Activated naive CD4-positive, alpha-beta T cell treated with anti-CD3 and anti-CD28 coated beads, Interleukin-2, amount 10 ng/mL, durations not matched to agents 7 days and 5 days (primary cell): ENCODE results near the gene SHMT2.

ENCODE experiments used
- CTCF ChIA-PET: fragments of 350-600 bp; sonication (Branson Sonifier 250); formaldehyde crosslinking; loops from one replicate; lab custom pipeline; 2021; ENCODE audit warnings: antibody characterized with exemption; lab: Charles Lee
- DNase-seq: peaks from one replicate; pipeline ENCODE4 v3.0.0-alpha.2; 2020
- H3K27ac Mint-ChIP-seq: one replicate; pipeline ENCODE4 v1.8.0; 2021; ENCODE audit warnings: mild to moderate bottlenecking, moderate library complexity, mixed read lengths
- H3K27me3 Mint-ChIP-seq: one replicate; pipeline ENCODE4 v1.8.0; 2021; ENCODE audit warnings: mild to moderate bottlenecking, mixed read lengths
- H3K36me3 Mint-ChIP-seq: one replicate; pipeline ENCODE4 v1.8.0; 2021; ENCODE audit warnings: mixed read lengths
- H3K4me1 Mint-ChIP-seq: one replicate; pipeline ENCODE4 v1.8.0; 2021; ENCODE audit warnings: mixed read lengths
- H3K4me3 Mint-ChIP-seq: one replicate; pipeline ENCODE4 v1.8.0; 2021; ENCODE audit warnings: mild to moderate bottlenecking, moderate library complexity, mixed read lengths
- H3K9me3 Mint-ChIP-seq: one replicate; pipeline ENCODE4 v1.8.0; 2021; ENCODE audit warnings: mixed read lengths

Gene SHMT2

DNA sequence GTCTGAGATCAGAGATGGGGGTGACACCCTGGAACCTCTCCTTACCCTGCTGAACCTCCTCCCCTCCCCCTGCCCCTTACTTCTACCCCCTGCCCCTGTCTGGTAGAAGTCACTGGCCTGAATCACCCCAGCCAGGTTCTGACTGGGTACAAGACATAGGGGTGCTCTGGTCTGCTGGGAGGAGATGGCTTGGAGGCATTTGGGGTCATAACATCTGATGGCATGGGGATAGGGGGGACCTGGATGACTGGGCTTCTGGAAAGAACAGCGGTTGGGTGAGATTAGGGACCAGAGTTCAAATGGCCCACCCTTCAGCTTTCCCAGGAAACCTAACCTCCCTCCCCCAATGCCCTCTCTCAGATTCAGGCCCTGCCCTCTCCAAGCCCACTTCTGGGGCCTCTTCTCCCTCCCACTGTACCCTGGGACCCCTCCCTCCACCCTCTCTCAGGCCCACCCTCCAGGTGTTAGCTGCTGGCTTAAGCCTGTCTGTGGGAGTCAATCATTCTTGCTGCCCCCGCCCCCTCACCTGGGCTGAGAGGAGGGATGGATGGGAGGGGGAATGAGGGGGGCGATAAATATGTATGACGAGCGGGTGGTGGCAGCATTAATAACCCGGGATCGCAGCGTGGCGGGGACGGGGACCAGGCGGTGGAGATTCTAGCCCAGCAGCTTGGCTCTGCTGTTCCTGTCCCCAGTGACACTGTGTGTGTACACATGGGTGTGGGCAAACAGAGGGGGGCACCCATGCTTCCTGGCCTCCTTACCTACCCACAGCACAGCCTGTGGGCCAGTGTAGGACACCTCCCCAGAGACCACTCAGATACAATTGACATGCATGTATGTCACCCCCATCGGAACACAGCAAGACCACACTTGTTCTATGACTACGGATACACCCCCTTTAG, 7.0 kb upstream of the SHMT2 start:
- CTCF ChIA-PET: interaction anchor here (11.0 to 13.5 kb wide), 2 partner anchors 9 to 18 kb away, joined by 115 to 281 read pairs; a partner anchor contains a TSS
- no peak overlapping the region for H3K27ac Mint-ChIP-seq
- H3K4me3 Mint-ChIP-seq: no peak overlapping the region
- peaks cover 1% of the 10 kb centered on the region for H3K36me3 Mint-ChIP-seq
- no peak for DNase-seq
- no peaks in the 10 kb centered on the region for H3K9me3 Mint-ChIP-seq
- peaks cover 37% of the 10 kb centered on the region for H3K4me1 Mint-ChIP-seq
- H3K27me3 Mint-ChIP-seq: peaks cover 100% of the 10 kb centered on the region

DNA sequence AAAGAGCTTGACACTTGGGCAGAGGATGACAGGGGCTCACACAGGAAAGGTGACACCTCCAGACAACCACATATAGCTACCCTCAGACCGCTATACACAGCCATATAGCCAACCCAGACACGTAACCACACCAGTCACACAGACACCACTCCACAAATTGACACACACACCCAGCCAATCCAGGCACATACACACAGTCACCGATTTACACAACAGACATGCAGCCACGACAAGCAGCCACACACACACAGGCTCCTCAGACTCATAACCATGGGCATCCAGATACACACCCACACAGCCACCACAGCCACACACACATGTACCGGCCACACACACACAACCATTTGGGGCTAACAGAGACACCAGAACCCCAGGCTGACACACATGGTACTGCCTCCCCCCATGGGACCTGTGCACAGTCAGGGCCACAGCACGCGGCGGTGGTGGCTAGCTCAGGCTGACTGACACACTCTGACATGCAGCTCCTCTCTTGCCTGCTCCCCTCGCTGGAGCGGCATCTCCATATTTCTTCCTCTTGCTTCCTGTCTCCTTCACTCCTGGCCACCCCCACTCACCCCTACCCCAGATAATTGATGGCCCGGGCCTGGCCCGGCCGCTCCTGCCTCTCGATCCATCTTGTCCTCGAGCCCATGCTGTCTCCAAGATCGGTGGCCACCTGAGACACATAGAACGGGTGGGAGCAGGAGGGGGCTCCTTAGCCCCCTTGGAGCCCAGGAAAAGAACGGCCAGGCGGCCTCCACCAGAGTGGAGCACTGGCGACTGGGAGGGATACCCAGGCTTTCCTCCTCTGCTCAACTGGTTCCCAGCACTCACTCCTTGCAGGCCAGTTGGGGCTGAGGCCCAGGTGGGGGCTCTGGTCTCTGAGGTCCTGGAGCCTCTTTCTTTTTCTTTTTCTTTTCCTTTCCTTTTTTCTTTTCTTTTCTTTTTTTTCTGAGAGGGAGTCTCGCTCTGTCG, 6.0 kb upstream of the SHMT2 start:
- H3K9me3 Mint-ChIP-seq: no peaks in the 10 kb centered on the region
- H3K4me1 Mint-ChIP-seq: peaks cover 39% of the 10 kb centered on the region
- H3K36me3 Mint-ChIP-seq: peaks cover 1% of the 10 kb centered on the region
- H3K27ac Mint-ChIP-seq: no peak overlapping the region
- CTCF ChIA-PET: interaction anchor here (1.2 to 13.5 kb wide), 4 partner anchors 9 to 27 kb away, joined by 3 to 281 read pairs (median 60); partner anchors contain the start of gene STAC3
- H3K27me3 Mint-ChIP-seq: peaks cover 100% of the 10 kb centered on the region
- no peak overlapping the region for H3K4me3 Mint-ChIP-seq
- no peak for DNase-seq

DNA sequence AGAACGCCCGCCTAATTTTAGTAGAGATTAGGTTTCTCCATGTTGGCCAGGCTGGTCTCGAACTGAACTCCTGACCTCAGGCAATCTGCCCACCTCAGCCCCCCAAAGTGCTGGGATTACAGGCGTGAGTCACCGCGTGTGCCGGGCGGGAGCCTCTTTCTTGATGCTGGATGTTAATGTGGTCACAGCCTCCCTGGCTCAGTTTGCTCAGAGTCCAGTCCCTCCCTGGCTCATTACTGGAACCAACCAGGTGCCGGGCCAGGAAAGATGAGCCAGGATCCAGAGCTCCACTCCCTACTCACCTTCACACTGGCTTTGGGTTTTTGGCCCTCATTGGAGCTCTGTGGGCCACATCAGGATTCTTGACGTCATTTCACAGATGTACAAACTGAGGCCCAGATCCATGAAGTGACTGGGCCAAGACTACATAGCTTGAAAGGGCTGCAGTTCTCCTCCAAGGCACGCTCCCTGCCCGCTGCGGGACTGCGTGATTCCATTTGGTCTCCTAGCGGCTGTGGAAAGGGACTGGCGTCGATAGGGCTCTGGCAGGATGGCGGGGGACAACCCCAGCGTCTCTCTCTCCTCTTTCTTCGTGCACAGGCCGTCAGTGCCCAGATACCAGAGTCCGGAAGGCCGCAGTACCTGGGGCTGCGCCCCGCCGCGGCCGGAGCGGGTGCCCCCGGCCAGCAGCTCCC, 5.1 kb upstream of the SHMT2 start:
- Mint-ChIP-seq H3K27ac (no peak overlapping the region), H3K27me3 (peaks cover 90% of the 10 kb centered on the region), H3K4me3 (no peak overlapping the region), H3K36me3 (peaks cover 1% of the 10 kb centered on the region), H3K9me3 (no peaks in the 10 kb centered on the region), H3K4me1 (peaks cover 48% of the 10 kb centered on the region)
- DNase-seq: no peak
- CTCF ChIA-PET: interaction anchor here (1.0 to 13.5 kb wide), 5 partner anchors 9 to 228 kb away, joined by 3 to 281 read pairs (median 4); partner anchors contain the start of gene STAC3

DNA sequence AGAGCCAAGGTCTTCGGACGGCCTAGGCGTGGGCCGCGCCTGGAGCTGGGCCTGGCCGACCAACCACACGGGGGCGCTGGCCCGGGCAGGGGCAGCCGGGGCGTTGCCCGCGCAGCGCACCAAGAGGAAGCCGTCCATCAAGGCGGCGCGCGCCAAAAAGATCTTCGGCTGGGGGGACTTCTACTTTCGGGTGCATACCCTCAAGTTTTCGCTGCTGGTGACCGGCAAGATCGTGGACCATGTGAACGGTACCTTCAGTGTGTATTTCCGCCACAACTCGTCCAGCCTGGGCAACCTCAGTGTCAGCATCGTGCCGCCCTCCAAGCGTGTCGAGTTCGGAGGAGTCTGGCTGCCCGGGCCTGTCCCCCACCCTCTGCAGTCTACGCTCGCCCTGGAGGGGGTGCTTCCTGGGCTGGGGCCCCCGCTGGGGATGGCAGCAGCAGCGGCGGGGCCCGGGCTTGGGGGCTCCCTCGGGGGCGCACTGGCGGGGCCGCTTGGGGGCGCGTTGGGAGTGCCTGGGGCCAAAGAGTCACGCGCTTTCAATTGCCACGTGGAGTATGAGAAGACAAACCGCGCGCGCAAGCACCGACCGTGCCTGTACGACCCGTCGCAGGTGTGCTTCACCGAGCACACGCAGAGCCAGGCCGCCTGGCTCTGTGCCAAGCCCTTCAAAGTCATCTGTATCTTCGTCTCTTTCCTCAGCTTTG, 4.4 kb upstream of the SHMT2 start:
- H3K36me3 Mint-ChIP-seq: peaks cover 7% of the 10 kb centered on the region
- peak overlapping the region; percentile 39 for H3K4me3 Mint-ChIP-seq
- H3K27me3 Mint-ChIP-seq: peaks cover 83% of the 10 kb centered on the region
- peak; percentile 70 for DNase-seq
- no peaks in the 10 kb centered on the region for H3K9me3 Mint-ChIP-seq
- CTCF ChIA-PET: interaction anchor here (1.0 to 13.5 kb wide), 5 partner anchors 8 to 227 kb away, joined by 3 to 281 read pairs (median 4); partner anchors contain the start of gene STAC3
- peak overlapping the region; percentile 42 for H3K27ac Mint-ChIP-seq
- H3K4me1 Mint-ChIP-seq: peaks cover 55% of the 10 kb centered on the region

DNA sequence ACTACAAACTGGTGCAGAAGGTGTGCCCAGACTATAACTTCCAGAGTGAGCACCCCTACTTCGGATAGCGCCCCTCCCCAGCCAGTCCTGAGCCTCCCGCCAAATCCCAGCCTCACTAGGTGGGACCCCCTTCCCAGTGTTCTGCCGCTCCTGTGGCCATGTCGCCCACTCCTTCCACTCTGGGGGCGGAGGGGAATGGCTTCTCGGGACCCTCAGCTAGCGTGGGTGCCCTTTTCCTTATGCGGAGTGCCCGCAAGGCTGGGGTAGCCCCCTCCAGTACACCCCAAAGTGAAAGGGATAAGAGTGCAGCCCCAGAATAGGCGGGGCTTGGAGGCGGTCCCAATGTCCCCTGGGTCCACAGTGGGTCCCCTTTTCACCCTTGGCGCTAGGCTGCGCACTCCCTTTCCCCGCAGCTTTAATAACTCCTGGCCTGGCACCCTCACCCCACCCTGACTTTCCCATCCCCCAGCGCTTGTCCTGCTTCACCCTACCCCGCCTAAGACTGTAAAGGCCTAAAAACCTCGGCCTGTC, 3.8 kb upstream of the SHMT2 start:
- H3K36me3 Mint-ChIP-seq: peaks cover 13% of the 10 kb centered on the region
- no peak overlapping the region for H3K4me3 Mint-ChIP-seq
- CTCF ChIA-PET: interaction anchor here (11.0 to 13.5 kb wide), 2 partner anchors 12 to 14 kb away, joined by 115 to 281 read pairs; a partner anchor contains a TSS
- peaks cover 77% of the 10 kb centered on the region for H3K27me3 Mint-ChIP-seq
- peaks cover 61% of the 10 kb centered on the region for H3K4me1 Mint-ChIP-seq
- H3K9me3 Mint-ChIP-seq: no peaks in the 10 kb centered on the region
- H3K27ac Mint-ChIP-seq: peak overlapping the region; percentile 42
- DNase-seq: no peak

DNA sequence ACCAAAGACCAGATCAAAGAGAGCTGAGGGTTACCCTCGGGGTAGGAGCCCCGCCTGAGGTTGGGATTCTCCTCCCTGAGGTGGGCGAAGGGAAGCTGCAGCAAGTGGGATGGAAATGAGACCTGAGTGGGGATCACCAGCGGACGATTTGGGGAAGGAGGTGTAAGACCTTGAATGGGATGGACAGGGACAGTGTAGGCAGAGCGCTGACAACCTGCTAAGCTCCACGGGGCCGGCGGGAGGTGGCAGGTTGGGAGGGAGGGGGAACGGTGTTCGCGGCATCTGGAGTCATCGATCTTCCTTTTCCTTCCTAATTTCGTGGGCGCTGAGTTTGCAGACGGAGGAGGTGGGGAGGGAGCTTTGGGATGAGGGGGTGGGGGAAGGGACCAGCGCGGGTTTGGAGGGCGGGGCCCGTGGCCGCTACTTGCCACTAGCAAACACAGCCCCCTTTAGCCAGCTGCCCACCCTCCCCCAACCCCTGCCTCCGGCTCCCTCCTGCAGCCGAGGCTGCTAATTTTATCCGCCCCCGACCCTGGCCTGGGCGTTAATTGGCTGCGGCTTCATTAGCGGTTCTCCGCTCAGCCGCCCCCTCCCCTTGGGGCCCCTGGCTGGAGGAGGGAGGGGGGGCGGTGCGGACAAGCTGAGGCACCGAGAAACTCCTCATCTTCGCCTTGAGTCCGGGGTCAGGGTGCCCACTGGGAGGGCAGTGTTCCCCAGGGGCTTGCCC, 2.8 kb upstream of the SHMT2 start:
- H3K27ac Mint-ChIP-seq: no peak overlapping the region
- H3K4me3 Mint-ChIP-seq: peak overlapping the region; percentile 39
- no peak for DNase-seq
- H3K36me3 Mint-ChIP-seq: peaks cover 21% of the 10 kb centered on the region
- CTCF ChIA-PET: interaction anchor here (11.0 to 13.5 kb wide), 2 partner anchors 13 kb away, joined by 115 to 281 read pairs; a partner anchor contains a TSS
- peaks cover 67% of the 10 kb centered on the region for H3K27me3 Mint-ChIP-seq
- no peaks in the 10 kb centered on the region for H3K9me3 Mint-ChIP-seq
- H3K4me1 Mint-ChIP-seq: peaks cover 70% of the 10 kb centered on the region

DNA sequence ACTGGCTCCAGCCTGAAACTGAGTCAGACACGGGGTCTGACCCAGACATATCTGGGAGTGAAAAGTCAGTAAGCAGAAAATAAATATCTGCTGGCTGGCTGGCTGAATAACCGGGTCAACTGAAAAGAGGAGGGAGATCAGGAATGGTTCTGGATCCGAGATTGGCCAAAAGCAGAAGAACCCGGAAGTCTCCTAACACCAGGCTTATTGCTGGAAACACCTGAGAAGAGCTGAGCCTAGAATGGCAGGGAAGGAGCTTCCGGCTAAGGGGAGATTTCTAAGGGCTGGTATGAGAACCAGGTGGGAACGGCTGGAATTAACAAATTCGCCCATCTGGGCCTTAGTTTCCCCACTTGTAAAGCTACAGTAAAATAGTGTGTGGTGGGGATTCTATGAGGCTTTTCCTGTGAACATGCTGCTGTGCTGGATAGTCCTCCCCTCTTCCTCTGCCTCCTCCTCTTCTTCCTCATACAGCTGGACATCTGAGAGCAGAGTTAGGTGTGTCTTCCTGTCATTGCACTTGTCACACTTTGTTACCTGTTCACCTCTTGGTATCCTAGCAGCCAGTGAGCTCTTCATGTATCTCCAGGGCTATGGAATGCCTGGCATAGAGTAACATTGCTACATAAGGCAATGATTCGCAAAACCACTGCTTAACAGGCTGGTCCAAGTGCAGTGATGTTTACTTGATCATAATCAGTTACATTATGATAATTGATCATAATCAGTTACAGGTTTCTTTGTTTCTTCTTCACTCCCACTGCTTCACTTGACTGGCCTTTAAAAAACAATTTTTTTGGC, 2.0 kb upstream of the SHMT2 start:
- DNase-seq: no peak
- H3K27me3 Mint-ChIP-seq: peaks cover 59% of the 10 kb centered on the region
- H3K36me3 Mint-ChIP-seq: peaks cover 28% of the 10 kb centered on the region
- H3K4me3 Mint-ChIP-seq: no peak overlapping the region
- H3K4me1 Mint-ChIP-seq: peaks cover 76% of the 10 kb centered on the region
- H3K9me3 Mint-ChIP-seq: no peaks in the 10 kb centered on the region
- no peak overlapping the region for H3K27ac Mint-ChIP-seq
- CTCF ChIA-PET: interaction anchor here (0.7 to 13.5 kb wide), 3 partner anchors 13 to 406 kb away, joined by 3 to 281 read pairs (median 115); partner anchors contain the start of gene B4GALNT1

DNA sequence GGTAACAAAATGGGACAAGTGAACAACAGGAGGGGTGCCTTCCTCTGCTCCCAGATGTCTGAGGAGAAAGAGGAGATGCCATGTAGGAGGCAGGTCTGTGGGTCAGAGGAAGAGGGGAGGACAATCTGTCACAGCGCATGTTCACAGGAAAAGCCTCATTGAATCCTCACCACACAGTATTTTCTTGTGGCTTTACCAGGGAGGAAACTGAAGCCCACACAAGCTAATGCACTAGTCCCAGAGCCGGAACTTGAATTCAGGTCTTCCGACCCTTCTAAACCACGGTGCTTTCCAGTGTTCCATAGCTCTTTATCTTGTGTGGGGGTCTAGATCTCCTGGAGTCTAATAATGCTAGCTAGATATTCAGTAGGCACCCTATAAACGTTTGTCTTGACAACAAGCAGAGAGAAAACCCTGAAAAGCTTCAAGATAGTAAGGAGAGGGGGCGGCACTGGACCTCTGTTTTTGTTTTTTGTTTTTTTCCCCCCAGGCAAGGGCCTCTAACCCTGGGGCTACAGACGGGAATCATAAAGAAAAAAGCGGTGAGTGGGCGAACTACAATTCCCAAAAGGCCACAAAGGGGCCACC, 371 bp upstream of the SHMT2 start:
- H3K9me3 Mint-ChIP-seq: no peaks in the 10 kb centered on the region
- peaks cover 42% of the 10 kb centered on the region for H3K36me3 Mint-ChIP-seq
- no peak for DNase-seq
- H3K27me3 Mint-ChIP-seq: peaks cover 43% of the 10 kb centered on the region
- peak overlapping the region; percentile 89 for H3K27ac Mint-ChIP-seq
- peak overlapping the region; percentile 92 for H3K4me3 Mint-ChIP-seq
- H3K4me1 Mint-ChIP-seq: peaks cover 73% of the 10 kb centered on the region
- CTCF ChIA-PET: interaction anchor here (1.1 to 13.5 kb wide), 8 partner anchors 10 to 230 kb away, joined by 3 to 281 read pairs (median 4); a partner anchor contains a TSS

DNA sequence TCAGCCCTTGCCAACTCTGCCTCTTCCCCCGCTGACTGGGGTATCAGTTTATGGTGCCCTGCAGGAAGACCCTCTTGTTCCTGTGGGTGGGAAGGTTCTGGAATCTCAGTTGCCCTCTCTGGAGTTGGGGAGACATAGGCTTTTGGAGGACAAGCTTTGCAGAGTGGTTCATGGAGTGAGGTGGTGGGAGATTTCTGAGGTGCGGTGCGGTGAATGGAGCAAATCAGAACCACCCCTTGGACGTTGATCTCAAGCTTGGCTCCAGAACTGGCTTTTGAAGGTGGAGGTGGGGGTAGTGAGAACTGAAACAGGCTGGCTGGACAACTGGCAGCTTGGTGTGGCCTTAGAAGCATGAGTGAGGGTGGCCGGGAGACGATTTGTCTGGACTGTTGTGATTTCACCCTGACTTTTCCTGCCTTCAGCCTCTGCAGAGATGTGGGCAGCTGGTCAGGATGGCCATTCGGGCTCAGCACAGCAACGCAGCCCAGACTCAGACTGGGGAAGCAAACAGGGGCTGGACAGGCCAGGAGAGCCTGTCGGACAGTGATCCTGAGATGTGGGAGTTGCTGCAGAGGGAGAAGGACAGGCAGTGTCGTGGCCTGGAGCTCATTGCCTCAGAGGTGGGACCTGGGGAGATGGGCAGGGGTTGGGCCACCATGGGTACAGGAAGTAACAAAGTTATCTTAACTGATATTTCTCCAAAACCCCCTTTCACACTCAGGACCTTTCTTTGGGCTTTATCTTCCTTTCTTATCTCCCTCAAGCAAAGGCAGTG, 1.1 kb downstream of the SHMT2 start:
- H3K4me1 Mint-ChIP-seq: peaks cover 74% of the 10 kb centered on the region
- H3K36me3 Mint-ChIP-seq: peaks cover 51% of the 10 kb centered on the region
- H3K9me3 Mint-ChIP-seq: no peaks in the 10 kb centered on the region
- DNase-seq: no peak
- H3K27me3 Mint-ChIP-seq: peaks cover 34% of the 10 kb centered on the region
- CTCF ChIA-PET: interaction anchor here (11.0 to 13.5 kb wide), 2 partner anchors 10 to 17 kb away, joined by 115 to 281 read pairs; a partner anchor contains a TSS
- peak overlapping the region; percentile 92 for H3K4me3 Mint-ChIP-seq
- H3K27ac Mint-ChIP-seq: peak overlapping the region; percentile 89

DNA sequence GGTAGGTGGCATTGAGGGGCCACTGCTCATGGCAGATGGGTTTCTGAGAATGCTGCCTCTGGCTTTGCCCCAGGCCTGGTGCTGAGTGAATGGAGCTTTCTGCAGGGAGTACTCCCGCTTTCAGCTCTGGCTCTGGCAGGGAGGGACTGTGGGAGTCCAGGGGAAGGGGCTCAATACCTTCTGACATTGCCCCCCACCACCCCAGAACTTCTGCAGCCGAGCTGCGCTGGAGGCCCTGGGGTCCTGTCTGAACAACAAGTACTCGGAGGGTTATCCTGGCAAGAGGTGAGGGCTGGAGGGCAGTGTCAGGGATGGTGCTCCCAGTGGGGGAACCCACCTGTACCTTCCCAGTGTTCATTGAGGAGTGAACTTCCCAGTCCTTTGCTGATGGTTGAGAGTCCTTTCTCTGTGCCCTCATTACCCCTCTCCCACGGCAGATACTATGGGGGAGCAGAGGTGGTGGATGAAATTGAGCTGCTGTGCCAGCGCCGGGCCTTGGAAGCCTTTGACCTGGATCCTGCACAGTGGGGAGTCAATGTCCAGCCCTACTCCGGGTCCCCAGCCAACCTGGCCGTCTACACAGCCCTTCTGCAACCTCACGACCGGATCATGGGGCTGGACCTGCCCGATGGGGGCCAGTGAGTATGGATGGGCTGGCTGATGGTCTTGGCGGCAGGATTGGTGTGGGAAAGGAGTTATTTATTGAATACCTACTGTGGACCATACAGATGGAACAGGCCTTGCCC, 1.9 kb downstream of the SHMT2 start:
- no peaks in the 10 kb centered on the region for H3K9me3 Mint-ChIP-seq
- CTCF ChIA-PET: interaction anchor here (11.0 to 13.5 kb wide), 2 partner anchors 9 to 17 kb away, joined by 115 to 281 read pairs; a partner anchor contains a TSS
- H3K27me3 Mint-ChIP-seq: peaks cover 34% of the 10 kb centered on the region
- H3K36me3 Mint-ChIP-seq: peaks cover 51% of the 10 kb centered on the region
- no peak for DNase-seq
- peak overlapping the region; percentile 92 for H3K4me3 Mint-ChIP-seq
- no peak overlapping the region for H3K27ac Mint-ChIP-seq
- peaks cover 71% of the 10 kb centered on the region for H3K4me1 Mint-ChIP-seq
